ENCODE data around the gene FHOD3. TPM values are rescaled to one million over a fixed set of nuclear protein-coding genes. Genes with fewer than 3 reads are reported as not detected.

The FHOD3 gene
- total RNA-seq, 1 experiment from 2014 or later: 18.1 TPM

- Histone ChIP-seq H3K9me2 (replicated peaks; ENCODE audit: low read length) (no peaks in the 10 kb centered on the region), H4K20me1 (ENCODE audit: low read length) (no peaks in the 10 kb centered on the region), H2AFZ (ENCODE audit: low read length) (no peak overlapping the region), H3F3A (ENCODE audit: low read length, unreplicated experiment) (no peaks in the 10 kb centered on the region), H3K4me1 (ENCODE audit: insufficient read depth, low read length) (peaks cover 25% of the 10 kb centered on the region), H3K4me2 (ENCODE audit: low read length) (no peak overlapping the region), H3K36me3 (ENCODE audit: low read depth, low read length) (no peaks in the 10 kb centered on the region), H3K9me3 (ENCODE audit: low read length) (no peaks in the 10 kb centered on the region), H3K4me3 (ENCODE audit: low read length) (no peak overlapping the region), H3K9ac (ENCODE audit: low read length) (no peak overlapping the region), H3K79me2 (ENCODE audit: low read length) (no peaks in the 10 kb centered on the region), H3K27ac (ENCODE audit: low read length) (peak overlapping the region; percentile 70), H3K27me3 (ENCODE audit: low read length) (no peaks in the 10 kb centered on the region)
- ATAC-seq (peak; percentile 69), DNase-seq (peak; percentile 12)
- CTCF ChIA-PET: no interaction called here
- intact Hi-C loops (cut with micrococcal nuclease): no loop called here
- no peak for TF ChIP-seq CTCF (conservative IDR thresholded peaks at IDR 0.05; ENCODE audit: low read depth, low read length)
- no peak for TF ChIP-seq EZH2phosphoT487 (IDR thresholded peaks at IDR 0.05; ENCODE audit: borderline replicate concordance, low read length)
- TF ChIP-seq EZH2 (IDR thresholded peaks at IDR 0.05; ENCODE audit: low read length, unreplicated experiment): no peak
- POLR2A ChIA-PET (ENCODE audit: unreplicated experiment): no interaction called here
- no TSS peak for BruUV-seq (replicated peaks)
These were observed 229.1 kb downstream of the FHOD3 start for GRCh38 chr18:36526611-36527010.

GRCh38 chr18:36527051-36527450, 229.5 kb downstream of the FHOD3 start:
- no peaks in the 10 kb centered on the region for H3K36me3 ChIP-seq (ENCODE audit: low read depth, low read length)
- H3K9me2 ChIP-seq (replicated peaks; ENCODE audit: low read length): no peaks in the 10 kb centered on the region
- no peaks in the 10 kb centered on the region for H4K20me1 ChIP-seq (ENCODE audit: low read length)
- ATAC-seq (peak; percentile 37), DNase-seq (no peak)
- H3K4me1 ChIP-seq (ENCODE audit: insufficient read depth, low read length): peaks cover 25% of the 10 kb centered on the region
- no peak overlapping the region for H3K9ac ChIP-seq (ENCODE audit: low read length)
- H3K9me3 ChIP-seq (ENCODE audit: low read length): no peaks in the 10 kb centered on the region
- no peak overlapping the region for H3K4me2 ChIP-seq (ENCODE audit: low read length)
- no peaks in the 10 kb centered on the region for H3K27me3 ChIP-seq (ENCODE audit: low read length)
- no peak overlapping the region for H2AFZ ChIP-seq (ENCODE audit: low read length)
- no TSS peak for BruUV-seq (replicated peaks)
- CTCF ChIA-PET: no interaction called here
- no peak for TF ChIP-seq EZH2phosphoT487 (IDR thresholded peaks at IDR 0.05; ENCODE audit: borderline replicate concordance, low read length)
- TF ChIP-seq EZH2 (IDR thresholded peaks at IDR 0.05; ENCODE audit: low read length, unreplicated experiment): no peak
- TF ChIP-seq CTCF (conservative IDR thresholded peaks at IDR 0.05; ENCODE audit: low read depth, low read length): no peak
- no peak overlapping the region for H3K4me3 ChIP-seq (ENCODE audit: low read length)
- POLR2A ChIA-PET (ENCODE audit: unreplicated experiment): no interaction called here
- peak overlapping the region; percentile 70 for H3K27ac ChIP-seq (ENCODE audit: low read length)
- no peaks in the 10 kb centered on the region for H3F3A ChIP-seq (ENCODE audit: low read length, unreplicated experiment)
- H3K79me2 ChIP-seq (ENCODE audit: low read length): no peaks in the 10 kb centered on the region
- intact Hi-C loops (cut with micrococcal nuclease): no loop called here

- H3K79me2 ChIP-seq (ENCODE audit: low read length): no peaks in the 10 kb centered on the region
These were observed 230.4 kb downstream of the FHOD3 start for GRCh38 chr18:36527740-36528455.

More at GRCh38 chr18:36527740-36528455, 230.4 kb downstream of the FHOD3 start:
- peak; percentile 39 for ATAC-seq
- Histone ChIP-seq H3K9ac (ENCODE audit: low read length) (no peak overlapping the region), H3K9me3 (ENCODE audit: low read length) (no peaks in the 10 kb centered on the region), H3K9me2 (replicated peaks; ENCODE audit: low read length) (no peaks in the 10 kb centered on the region), H3K36me3 (ENCODE audit: low read depth, low read length) (no peaks in the 10 kb centered on the region), H3F3A (ENCODE audit: low read length, unreplicated experiment) (no peaks in the 10 kb centered on the region), H3K4me3 (ENCODE audit: low read length) (no peak overlapping the region), H3K4me2 (ENCODE audit: low read length) (no peak overlapping the region), H3K27ac (ENCODE audit: low read length) (peak overlapping the region; percentile 70; the same call in 1 of the 2 replicates), H2AFZ (ENCODE audit: low read length) (no peak overlapping the region), H4K20me1 (ENCODE audit: low read length) (no peaks in the 10 kb centered on the region), H3K27me3 (ENCODE audit: low read length) (no peaks in the 10 kb centered on the region), H3K4me1 (ENCODE audit: insufficient read depth, low read length) (peaks cover 25% of the 10 kb centered on the region)
- ChIA-PET POLR2A (ENCODE audit: unreplicated experiment) (no interaction called here), CTCF (no interaction called here)
- intact Hi-C loops (cut with micrococcal nuclease): no loop called here
- no TSS peak for BruUV-seq (replicated peaks)
- DNase-seq: peak; percentile 6
- no peak for TF ChIP-seq CTCF (conservative IDR thresholded peaks at IDR 0.05; ENCODE audit: low read depth, low read length)
- no peak for TF ChIP-seq EZH2 (IDR thresholded peaks at IDR 0.05; ENCODE audit: low read length, unreplicated experiment)
- no peak for TF ChIP-seq EZH2phosphoT487 (IDR thresholded peaks at IDR 0.05; ENCODE audit: borderline replicate concordance, low read length)
